SH-SY5Y (cell line): ENCODE data around the gene SYT2.

Source experiments
- GATA2 ChIP-seq: IDR thresholded peaks from 2 replicates; pipeline ENCODE4 v1.6.1; 2011; ENCODE audit warnings: mild to moderate bottlenecking, low read depth, low read length
- GATA3 ChIP-seq: IDR thresholded peaks from 2 replicates; pipeline ENCODE4 v1.6.1; 2011; ENCODE audit warnings: low read depth, mild to moderate bottlenecking, low read length, moderate library complexity

- no peak for TF ChIP-seq GATA2
- TF ChIP-seq GATA3, result no peak
These were observed 18.4 kb downstream of the SYT2 start for GRCh38 chr1:202691816-202692215.
